ENCODE measurements around the gene NEU3.

GRCh38 chr11:74978041-74978440, 10.7 kb upstream of the NEU3 start:
- no peak for TF ChIP-seq CTCF (IDR thresholded peaks at IDR 0.05)
- TF ChIP-seq EZH2 (IDR thresholded peaks at IDR 0.05; ENCODE audit: borderline replicate concordance, insufficient read depth, low read depth, low read length, poor library complexity, severe bottlenecking), result no peak

Measured in B cell (primary cell).